K562 (cell line): ENCODE results near the gene TMEM132D.

Experiments used
- CHAMP1 ChIP-seq: fragments of 450-650 bp; IDR thresholded peaks from 2 replicates; pipeline ENCODE4 v1.6.1; 2016; ENCODE audit warnings: mild to moderate bottlenecking
- CHD2 ChIP-seq: IDR thresholded peaks from 2 replicates; pipeline ENCODE4 v1.6.1; 2011; ENCODE audit warnings: low read depth, low read length
- CTCF ChIP-seq, 3 experiments: IDR thresholded peaks in 2 of 3; conservative IDR thresholded peaks in 1 of 3; 2 replicates each; pipeline ENCODE4 v1.5.1; 2011 to 2012; ENCODE audit warnings: low read length in 3 of 3, mild to moderate bottlenecking in 3 of 3, control low read depth in 2 of 3, improper control_type of control experiment in 1 of 3, inconsistent platforms in 1 of 3, low read depth in 1 of 3, mixed read lengths in 1 of 3, moderate library complexity in 1 of 3; ENCODE audit not compliant: insufficient read depth in 2 of 3
- HMG20B ChIP-seq: fragments of 250-450 bp; sonication (Bioruptor Pico); IDR thresholded peaks from 2 replicates; pipeline ENCODE4 v1.5.0; 2021; ENCODE audit warnings: mild to moderate bottlenecking
- IRF2 ChIP-seq: sonication (generic); formaldehyde crosslinking; IDR thresholded peaks from 2 replicates; pipeline ENCODE4 v1.8.1; 2022; ENCODE audit warnings: mild to moderate bottlenecking, missing genetic modification reagents
- MTA3 ChIP-seq: fragments of 450-650 bp; formaldehyde crosslinking; IDR thresholded peaks from 2 replicates; pipeline ENCODE4 v1.6.1; 2017; ENCODE audit warnings: mild to moderate bottlenecking, borderline replicate concordance
- NFIC ChIP-seq: fragments of 450-650 bp; IDR thresholded peaks from 2 replicates; pipeline ENCODE4 v1.6.1; 2017; ENCODE audit warnings: mild to moderate bottlenecking, inconsistent platforms
- SP1 ChIP-seq: sonication (generic); formaldehyde crosslinking; IDR thresholded peaks from 2 replicates; pipeline ENCODE4 v1.8.1; 2022; ENCODE audit warnings: mild to moderate bottlenecking, missing genetic modification reagents
- STAT5B ChIP-seq: fragments of 250-450 bp; sonication (Bioruptor Pico); IDR thresholded peaks from 2 replicates; pipeline ENCODE4 v1.8.0; 2021; ENCODE audit warnings: mild to moderate bottlenecking, inconsistent platforms
- ZNF232 ChIP-seq: sonication (generic); formaldehyde crosslinking; IDR thresholded peaks from 2 replicates; pipeline ENCODE4 v1.8.0; 2022; ENCODE audit warnings: mild to moderate bottlenecking, missing genetic modification reagents
- ZNF318 ChIP-seq, 2 experiments: fragments of 450-650 bp; IDR thresholded peaks; 2 replicates each; pipeline ENCODE4 v1.6.1; 2016; ENCODE audit warnings: mild to moderate bottlenecking in 2 of 2, borderline replicate concordance in 1 of 2, low read depth in 1 of 2, moderate library complexity in 1 of 2
- ZNF512 ChIP-seq: IDR thresholded peaks from 2 replicates; pipeline ENCODE4 v1.6.1; 2016; ENCODE audit warnings: missing genetic modification characterization, missing compliant biosample characterization

GRCh38 chr12:129559776-129560175 lies 344.0 kb downstream of the TMEM132D start:
- TF ChIP-seq SP1 (CRISPR knock-in tag) (no peak), HMG20B (no peak), ZNF318 (IDR thresholded peaks at IDR 0.05; ENCODE audit: borderline replicate concordance in 1 of 2, low read depth in 1 of 2) (no peak), IRF2 (no peak), ZNF232 (CRISPR knock-in tag) (no peak), CHAMP1 (no peak), CTCF (IDR thresholded peaks at IDR 0.05 in 2 of 3, conservative IDR thresholded peaks at IDR 0.05 in 1 of 3; ENCODE audit: insufficient read depth in 2 of 3, low read depth in 1 of 3, low read length in 3 of 3) (no peak), STAT5B (CRISPR knock-in tag) (no peak), MTA3 (no peak), NFIC (no peak), CHD2 (no peak), ZNF512 (tag) (no peak)
